K562 (cell line): Measurements from ENCODE around the gene VPS35. TPM values are rescaled to one million over a fixed set of nuclear protein-coding genes. Genes with fewer than 3 reads are reported as not detected.
A peak's percentile ranks its signal among the peaks of the same experiment; 100 is the strongest.

Experiments
- ATAC-seq: fragments of 200-7000 bp; cut with Tn5 transposase; 3 replicates; pipeline ENCODE4 v1.9.1; 2020; ENCODE audit warnings: moderate library complexity
- BruUV-seq: library from RNA; stranded (reverse); fragments of 400-500 nt; replicated peaks from 2 replicates; lab custom pipeline; 2021; lab: Mats Ljungman, UMichigan
- CTCF ChIA-PET: fragments of 300-600 bp; formaldehyde crosslinking; extraction: SDS; loops from one replicate; lab custom pipeline; 2021; ENCODE audit warnings: low intra/inter-chr PET ratio; lab: Yijun Ruan, JAX
- POLR2A ChIA-PET: fragments of 300-600, 350-650 bp; sonication (Branson Sonifier 250); formaldehyde crosslinking; extraction: SDS; loops from one replicate; lab custom pipeline; 2021; ENCODE audit warnings: antibody characterized with exemption, inconsistent platforms; lab: Yijun Ruan, JAX
- DNase-seq, 4 experiments: peaks; one replicate each; pipeline versions ENCODE4 v3.0.0 to v3.0.0-alpha.2; 2011 to 2018; ENCODE audit warnings: low spot score in 3 of 4, mixed read lengths in 3 of 4; ENCODE audit errors: extremely low read depth in 1 of 4
- FAIRE-seq: peaks from 2 replicates; lab custom pipeline; 2011; peaks lifted over from hg19 to GRCh38; lab: Jason Lieb, UNC
- H2AFZ ChIP-seq: 2 replicates; pipeline ENCODE4 v1.6.0; 2011; ENCODE audit warnings: low read depth, low read length, control low read depth, inconsistent platforms
- H3K27ac ChIP-seq: fragments of 200-600 bp; 3 replicates; pipeline ENCODE4 v1.8.0; 2011; ENCODE audit warnings: low read depth, mild to moderate bottlenecking, control low read depth, inconsistent platforms, low read length, moderate library complexity, mixed read lengths; ENCODE audit errors: extremely low read depth
- H3K27me3 ChIP-seq, 2 experiments: fragments of 300-600 bp in 1 of 2; 2 replicates in 1 of 2; 3 replicates in 1 of 2; pipeline versions ENCODE4 v1.6.0 to v1.8.0; 2011; ENCODE audit warnings: inconsistent platforms in 2 of 2, low read length in 2 of 2, mild to moderate bottlenecking in 1 of 2, mixed read lengths in 1 of 2, moderate library complexity in 1 of 2; ENCODE audit not compliant: control insufficient read depth in 2 of 2, insufficient read depth in 2 of 2
- H3K36me3 ChIP-seq: fragments of 300-600 bp; 3 replicates; pipeline ENCODE4 v1.8.0; 2011; ENCODE audit warnings: mild to moderate bottlenecking, low read length, inconsistent platforms; ENCODE audit not compliant: control insufficient read depth, insufficient read depth
- H3K4me1 ChIP-seq, 2 experiments: fragments of 200-600 bp in 1 of 2; replicated peaks in 1 of 2; 2 replicates in 1 of 2; 3 replicates in 1 of 2; pipeline versions ENCODE4 v1.5.1 to v1.8.0; 2011; ENCODE audit warnings: inconsistent platforms in 2 of 2, low read length in 2 of 2, mild to moderate bottlenecking in 1 of 2, mixed read lengths in 1 of 2, moderate library complexity in 1 of 2; ENCODE audit not compliant: control insufficient read depth in 2 of 2, insufficient read depth in 2 of 2
- H3K4me2 ChIP-seq: 2 replicates; pipeline ENCODE4 v1.6.1; 2011; ENCODE audit warnings: low read length, control low read depth, inconsistent platforms, mixed read lengths; ENCODE audit not compliant: insufficient read depth
- H3K4me3 ChIP-seq: fragments of 200-600 bp; sonication (generic), shearing (Covaris generic); 2 replicates; pipeline ENCODE4 v1.5.1; 2016; ENCODE audit warnings: control low read depth, inconsistent platforms
- H3K79me2 ChIP-seq: fragments of 200-600 bp; 3 replicates; pipeline ENCODE4 v1.8.0; 2011; ENCODE audit warnings: low read length, inconsistent platforms; ENCODE audit not compliant: control insufficient read depth, insufficient read depth
- H3K9ac ChIP-seq, 2 experiments: 2 replicates each; pipeline versions ENCODE4 v1.6.0 to v1.6.1; 2011; ENCODE audit warnings: low read depth in 2 of 2, low read length in 2 of 2, control low read depth in 1 of 2, inconsistent platforms in 1 of 2, mild to moderate bottlenecking in 1 of 2, mixed read lengths in 1 of 2; ENCODE audit not compliant: insufficient read depth in 1 of 2
- H3K9me1 ChIP-seq: one replicate; pipeline ENCODE4 v1.6.0; 2011; ENCODE audit warnings: inconsistent platforms, mild to moderate bottlenecking, low read length, moderate library complexity; ENCODE audit not compliant: control insufficient read depth, insufficient read depth
- H3K9me3 ChIP-seq: replicated peaks from 2 replicates; pipeline ENCODE4 v1.5.1; 2011; ENCODE audit warnings: low read depth, low read length, inconsistent platforms; ENCODE audit not compliant: control insufficient read depth, insufficient read depth
- H4K20me1 ChIP-seq: replicated peaks from 2 replicates; pipeline ENCODE4 v1.6.1; 2011; ENCODE audit warnings: low read length, inconsistent platforms, mixed read lengths; ENCODE audit not compliant: control insufficient read depth, insufficient read depth
- CHD2 ChIP-seq: IDR thresholded peaks from 2 replicates; pipeline ENCODE4 v1.6.1; 2011; ENCODE audit warnings: low read depth, low read length
- CREB1 ChIP-seq, 2 experiments: sonication (generic) in 1 of 2; formaldehyde crosslinking in 1 of 2; IDR thresholded peaks; 2 replicates each; pipeline versions ENCODE4 v1.6.1 to v1.8.0; 2012 to 2022; ENCODE audit warnings: inconsistent platforms in 1 of 2, mild to moderate bottlenecking in 1 of 2, missing genetic modification reagents in 1 of 2, moderate library complexity in 1 of 2
- EGR1 ChIP-seq: fragments of 450-650 bp; conservative IDR thresholded peaks from 2 replicates; pipeline ENCODE4 v1.6.1; 2017; ENCODE audit warnings: mild to moderate bottlenecking
- FOXP1 ChIP-seq: sonication (generic); formaldehyde crosslinking; IDR thresholded peaks from 2 replicates; pipeline ENCODE4 v1.8.0; 2022; ENCODE audit warnings: mild to moderate bottlenecking, missing genetic modification reagents
- JUNB ChIP-seq: fragments of 450-650 bp; formaldehyde crosslinking; conservative IDR thresholded peaks from 2 replicates; pipeline ENCODE4 v1.4.0; 2020; ENCODE audit warnings: mild to moderate bottlenecking
- NFE2L1 ChIP-seq: fragments of 450-650 bp; IDR thresholded peaks from 2 replicates; pipeline ENCODE4 v1.6.1; 2016; ENCODE audit warnings: missing genetic modification characterization, low read depth, mild to moderate bottlenecking, missing compliant biosample characterization, moderate library complexity, borderline replicate concordance
- POLR2A ChIP-seq: fragments of 450-650 bp; conservative IDR thresholded peaks from 2 replicates; pipeline ENCODE4 v1.6.1; 2016
- SNAPC5 ChIP-seq: fragments of 250-450 bp; sonication (Bioruptor Pico); IDR thresholded peaks from 2 replicates; pipeline ENCODE4 v1.8.0; 2021; ENCODE audit warnings: moderate library complexity, mild to moderate bottlenecking, inconsistent platforms
- TEAD1 ChIP-seq, 2 experiments: fragments of 450-650 bp in 1 of 2; sonication (generic) in 1 of 2; formaldehyde crosslinking; IDR thresholded peaks; 2 replicates each; pipeline versions ENCODE4 v1.4.0 to v1.8.0; 2020 to 2022; ENCODE audit warnings: mild to moderate bottlenecking in 2 of 2, missing genetic modification reagents in 1 of 2
- ZHX1 ChIP-seq: fragments of 150-350 bp; conservative IDR thresholded peaks from 2 replicates; pipeline ENCODE4 v1.6.1; 2014; ENCODE audit warnings: low read length
- ZNF766 ChIP-seq: fragments of 200-800 bp; sonication (Bioruptor generic); conservative IDR thresholded peaks from 2 replicates; pipeline ENCODE4 v1.6.1; 2016; ENCODE audit warnings: missing genetic modification characterization, missing compliant biosample characterization
- WGBS: fragments of 100-300 bp; shearing (Covaris generic); methylation state at CpG from one replicate; pipeline ENCODE4 v1.1.6; 2016; ENCODE audit warnings: low coverage, mixed read lengths; ENCODE audit not compliant: insufficient coverage; ENCODE audit errors: missing lambda C conversion rate; 5-methylcytosine and 5-hydroxymethylcytosine counted together
- in situ Hi-C: fragments of 300-500 bp; cut with MboI; formaldehyde crosslinking; loops from 4 replicates; pipeline ENCODE4 v1.15.0; 2018; ENCODE audit warnings: inconsistent platforms, mixed read lengths
- intact Hi-C: fragments of 100-400 bp; cut with micrococcal nuclease; formaldehyde crosslinking; loops from 2 replicates; pipeline ENCODE4 v1.14.2; 2022
- polyA plus RNA-seq, 8 experiments: library from polyadenylated mRNA; depleted of rRNA in 4 of 8; stranded (reverse) in 5 of 8; unstranded in 3 of 8; fragments of >200 nt; fragmentation: Nextera tagmentation in 2 of 8; fragmentation: Illumina TruSeq in 1 of 8; extraction: Ambion mirVana in 2 of 8; extraction: Trizol in 1 of 8; gene quantifications; 2 replicates each; pipeline versions ENCODE4 v1.2.1 to v1.2.3, GENCODE V29; 2011 to 2014; ENCODE audit warnings: inconsistent platforms in 1 of 8, missing spikeins in 1 of 8
- total RNA-seq, 7 experiments: library from RNA; depleted of rRNA in 6 of 7; stranded (reverse); fragments of >200 nt in 6 of 7; fragmentation: Illumina TruSeq in 2 of 7; extraction: Trizol in 2 of 7; gene quantifications; 2 replicates each; pipeline versions ENCODE4 v1.2.1 to v1.2.3, GENCODE V29; 2011 to 2021; ENCODE audit warnings: low replicate concordance in 1 of 7
- TF ChIP-seq, protein P1 (sequence below), 2 experiments: fragments of 450-650 bp in 1 of 2; sonication (generic) in 1 of 2; formaldehyde crosslinking in 1 of 2; IDR thresholded peaks in 1 of 2; conservative IDR thresholded peaks in 1 of 2; 2 replicates each; pipeline versions ENCODE4 v1.6.1 to v1.8.1; 2016 to 2023; ENCODE audit warnings: mild to moderate bottlenecking in 2 of 2, moderate library complexity in 2 of 2, inconsistent platforms in 1 of 2, missing genetic modification reagents in 1 of 2
- TF ChIP-seq, protein P2 (sequence below): fragments of 200-800 bp; sonication (Bioruptor generic); IDR thresholded peaks from 2 replicates; pipeline ENCODE4 v1.6.1; 2017; ENCODE audit warnings: missing genetic modification characterization, missing compliant biosample characterization
- TF ChIP-seq, protein P3 (sequence below): sonication (generic); formaldehyde crosslinking; IDR thresholded peaks from 2 replicates; pipeline ENCODE4 v1.9.0; 2022; ENCODE audit warnings: mild to moderate bottlenecking, missing genetic modification reagents

Gene VPS35
- total and polyA plus RNA-seq, 9 of the 15 experiments (the other 6 are each of a cell fraction or from before 2014, with no cell fraction given): 32.7 to 131 (median 66.2) TPM

DNA sequence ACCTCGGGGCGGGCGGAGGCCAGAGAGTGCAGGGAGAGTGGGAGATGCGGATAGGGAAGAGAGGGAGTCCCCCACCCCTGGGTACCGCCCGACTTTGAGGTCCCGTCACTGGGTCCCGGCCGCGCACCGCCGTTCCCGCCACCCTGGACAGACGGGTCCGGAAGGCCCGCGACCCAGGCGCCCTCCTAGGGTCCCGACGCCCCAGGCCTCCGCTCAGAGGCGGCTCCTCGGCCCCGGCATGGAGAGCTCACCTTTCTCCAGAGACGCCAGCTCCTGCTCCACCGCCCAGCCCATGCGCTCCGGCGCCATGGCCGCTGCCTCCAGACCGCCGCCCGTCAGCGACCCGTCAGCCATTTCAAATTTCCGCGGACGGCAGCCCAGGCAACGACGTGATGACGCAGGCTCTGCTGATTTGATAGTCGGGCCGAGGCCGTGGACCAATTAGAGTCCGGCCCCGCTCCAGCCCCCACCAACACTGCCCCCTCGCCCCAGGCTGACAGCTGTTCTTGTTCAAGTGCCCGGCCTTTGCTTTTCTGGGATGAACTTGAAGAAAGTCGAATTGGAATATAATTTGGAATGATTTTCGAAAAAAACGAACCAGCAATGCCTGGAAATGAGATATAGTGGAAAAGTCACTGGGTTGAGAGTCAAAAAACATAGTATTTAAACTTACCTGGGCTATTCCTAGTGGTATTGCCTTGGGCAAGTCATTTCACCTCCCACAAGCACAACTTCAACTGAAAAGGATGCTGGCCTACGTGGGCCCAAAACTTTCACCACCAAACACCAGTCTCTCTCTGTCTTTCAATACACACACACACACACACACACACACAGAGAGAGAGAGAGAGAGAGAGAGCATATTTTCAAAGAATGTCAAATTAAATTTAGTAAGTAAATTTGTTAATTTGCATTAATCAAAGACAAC is 67.7 kb downstream of the VPS35 start, which contains the start of gene SHCBP1:
Gene SHCBP1, minus strand, starts transcription at position 374 of the 928 bp plus-strand sequence. Its CDS starts 20 bp downstream, at position 354.
- H3K36me3 ChIP-seq: peaks cover 31% of the 10 kb centered on the region
- H3K27me3 ChIP-seq: no peaks in the 10 kb centered on the region
- in situ Hi-C loops (no loop called here), intact Hi-C loops (loop anchor here (2.0 kb wide), 1 partner anchor 64 kb away; no protein-coding TSS in a partner anchor)
- H3K9ac ChIP-seq: peak within 1 kb of the TSS; percentile 80 to 99
- H3K27ac ChIP-seq: peak within 1 kb of the TSS; percentile 76
- DNase-seq (peak; percentile 69 to 96 (median 84)), FAIRE-seq (peak; percentile 90), ATAC-seq (peak; percentile 96)
- H3K79me2 ChIP-seq: peaks cover 29% of the 10 kb centered on the region
- BruUV-seq: no TSS peak
- no peaks in the 10 kb centered on the region for H3K9me1 ChIP-seq
- CTCF ChIA-PET: no interaction called here
- peak within 1 kb of the TSS; percentile 61 for H3K4me3 ChIP-seq
- no peaks in the 10 kb centered on the region for H3K9me3 ChIP-seq
- POLR2A ChIA-PET: interaction anchor here (0.5 to 1.4 kb wide), 9 partner anchors 8 to 344 kb away, joined by 3 to 8 read pairs (median 3); partner anchors contain the start of gene GPT2
- H2AFZ ChIP-seq: peak within 1 kb of the TSS; percentile 94
- 2% methylated on average over 50 of the region's 52 CpGs for WGBS
- H3K4me1 ChIP-seq: peaks cover 3 to 6% of the 10 kb centered on the region in 2 experiments; a peak in 3 of 5 replicates
- H4K20me1 ChIP-seq: no peaks in the 10 kb centered on the region
- peak within 1 kb of the TSS; percentile 80 for H3K4me2 ChIP-seq
- TF ChIP-seq TEAD1 (CRISPR knock-in tag; IDR thresholded peaks at IDR 0.05): 0 out of 4 replicates have a peak, but pooled peaks of 1 of the 2 experiments have one; percentile 29
- TF ChIP-seq, protein P1, sequence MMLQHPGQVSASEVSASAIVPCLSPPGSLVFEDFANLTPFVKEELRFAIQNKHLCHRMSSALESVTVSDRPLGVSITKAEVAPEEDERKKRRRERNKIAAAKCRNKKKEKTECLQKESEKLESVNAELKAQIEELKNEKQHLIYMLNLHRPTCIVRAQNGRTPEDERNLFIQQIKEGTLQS (IDR thresholded peaks at IDR 0.05): 0 out of 2 replicates have a peak, but pooled peaks have one; percentile 5
- TF ChIP-seq, protein P1 (CRISPR knock-in tag; conservative IDR thresholded peaks at IDR 0.05): peak; percentile 60; the same call in 1 of the 2 replicates
- TF ChIP-seq EGR1: no peak; the same call in 1 of the 2 replicates
- 0 out of 2 replicates have a peak, but pooled peaks have one; percentile 22 for TF ChIP-seq CHD2
- TF ChIP-seq NFE2L1 (tag): no peak
- no peak for TF ChIP-seq ZNF766 (CRISPR knock-in tag)
- TF ChIP-seq, protein P2, sequence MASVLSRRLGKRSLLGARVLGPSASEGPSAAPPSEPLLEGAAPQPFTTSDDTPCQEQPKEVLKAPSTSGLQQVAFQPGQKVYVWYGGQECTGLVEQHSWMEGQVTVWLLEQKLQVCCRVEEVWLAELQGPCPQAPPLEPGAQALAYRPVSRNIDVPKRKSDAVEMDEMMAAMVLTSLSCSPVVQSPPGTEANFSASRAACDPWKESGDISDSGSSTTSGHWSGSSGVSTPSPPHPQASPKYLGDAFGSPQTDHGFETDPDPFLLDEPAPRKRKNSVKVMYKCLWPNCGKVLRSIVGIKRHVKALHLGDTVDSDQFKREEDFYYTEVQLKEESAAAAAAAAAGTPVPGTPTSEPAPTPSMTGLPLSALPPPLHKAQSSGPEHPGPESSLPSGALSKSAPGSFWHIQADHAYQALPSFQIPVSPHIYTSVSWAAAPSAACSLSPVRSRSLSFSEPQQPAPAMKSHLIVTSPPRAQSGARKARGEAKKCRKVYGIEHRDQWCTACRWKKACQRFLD (CRISPR knock-in tag): no peak
- no peak for TF ChIP-seq JUNB (CRISPR knock-in tag)
- peak; percentile 59; the same call in 1 of the 2 replicates for TF ChIP-seq FOXP1 (CRISPR knock-in tag)
- TF ChIP-seq POLR2A: peak; percentile 93
- no peak for TF ChIP-seq ZHX1
- TF ChIP-seq CREB1 (IDR thresholded peaks at IDR 0.05): peak; percentile 83
- TF ChIP-seq CREB1 (CRISPR knock-in tag; IDR thresholded peaks at IDR 0.05): peak; percentile 80
- TF ChIP-seq, protein P3, sequence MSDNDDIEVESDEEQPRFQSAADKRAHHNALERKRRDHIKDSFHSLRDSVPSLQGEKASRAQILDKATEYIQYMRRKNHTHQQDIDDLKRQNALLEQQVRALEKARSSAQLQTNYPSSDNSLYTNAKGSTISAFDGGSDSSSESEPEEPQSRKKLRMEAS (CRISPR knock-in tag): peak; percentile 42; the same call in 1 of the 2 replicates
- TF ChIP-seq SNAPC5 (CRISPR knock-in tag): no peak
